Endothelial cell of umbilical vein (primary cell): Measurements from ENCODE around the gene INPP4B. TPM values are rescaled to one million over a fixed set of nuclear protein-coding genes. Genes with fewer than 3 reads are reported as not detected.

Experiments used
- BruUV-seq: library from RNA; stranded (reverse); fragments of 400-500 nt; replicated peaks from 2 replicates; lab custom pipeline; 2021; lab: Mats Ljungman, UMichigan
- CTCF ChIA-PET: fragments of 300-600, 350-600 bp; sonication (Branson Sonifier 250); formaldehyde crosslinking; loops from one replicate; lab custom pipeline; 2021; ENCODE audit warnings: antibody characterized with exemption, inconsistent platforms; lab: Charles Lee
- POLR2A ChIA-PET: fragments of 300-600, 350-600 bp; sonication (Branson Sonifier 250); formaldehyde crosslinking; loops from one replicate; lab custom pipeline; 2021; ENCODE audit warnings: antibody characterized with exemption, inconsistent platforms; lab: Charles Lee
- DNase-seq: peaks from one replicate; pipeline ENCODE4 v3.0.0-alpha.2; 2011; ENCODE audit warnings: low read depth, low spot score
- FAIRE-seq: peaks from 2 replicates; lab custom pipeline; 2011; peaks lifted over from hg19 to GRCh38; lab: Jason Lieb, UNC
- H2AFZ ChIP-seq: 2 replicates; pipeline ENCODE4 v1.6.0; 2012; ENCODE audit warnings: low read depth, low read length, control low read depth, inconsistent platforms
- H3K27ac ChIP-seq: 2 replicates; pipeline ENCODE4 v1.5.1; 2011; ENCODE audit warnings: low read depth, mild to moderate bottlenecking, control low read depth, low read length, moderate library complexity; ENCODE audit not compliant: insufficient read depth
- H3K27me3 ChIP-seq, 2 experiments: 2 replicates each; pipeline versions ENCODE4 v1.6.0 to v1.6.1; 2011; ENCODE audit warnings: low read length in 2 of 2, mixed read lengths in 1 of 2; ENCODE audit not compliant: control insufficient read depth in 2 of 2, insufficient read depth in 2 of 2
- H3K36me3 ChIP-seq, 2 experiments: 2 replicates in 1 of 2; 3 replicates in 1 of 2; pipeline ENCODE4 v1.5.1; 2011; ENCODE audit warnings: low read length in 2 of 2, mild to moderate bottlenecking in 1 of 2, moderate library complexity in 1 of 2; ENCODE audit not compliant: control insufficient read depth in 2 of 2, insufficient read depth in 2 of 2; ENCODE audit errors: extremely low read depth in 1 of 2
- H3K4me1 ChIP-seq: 3 replicates; pipeline ENCODE4 v1.5.1; 2011; ENCODE audit warnings: mild to moderate bottlenecking, low read length; ENCODE audit not compliant: control insufficient read depth, insufficient read depth; ENCODE audit errors: extremely low read depth
- H3K4me2 ChIP-seq: 2 replicates; pipeline ENCODE4 v1.6.1; 2011; ENCODE audit warnings: low read length, control low read depth, mixed read lengths; ENCODE audit not compliant: insufficient read depth
- H3K4me3 ChIP-seq, 3 experiments: fragments of 200-600 bp in 1 of 3; sonication (generic), shearing (Covaris generic) in 1 of 3; replicated peaks in 1 of 3; 2 replicates each; pipeline ENCODE4 v1.5.1; 2011 to 2016; ENCODE audit warnings: control low read depth in 3 of 3, low read length in 3 of 3, mild to moderate bottlenecking in 2 of 3, inconsistent platforms in 1 of 3, low read depth in 1 of 3, moderate library complexity in 1 of 3; ENCODE audit not compliant: insufficient read depth in 1 of 3
- H3K79me2 ChIP-seq: 2 replicates; pipeline ENCODE4 v1.6.0; 2012; ENCODE audit warnings: low read length, inconsistent platforms; ENCODE audit not compliant: control insufficient read depth, insufficient read depth
- H3K9ac ChIP-seq: replicated peaks from 2 replicates; pipeline ENCODE3; 2011; ENCODE audit warnings: low read length, control low read depth; ENCODE audit not compliant: insufficient read depth; ENCODE audit errors: extremely low read depth
- H3K9me1 ChIP-seq: replicated peaks from 3 replicates; pipeline ENCODE4 v1.6.0; 2011; ENCODE audit warnings: mild to moderate bottlenecking, low read length; ENCODE audit not compliant: control insufficient read depth, insufficient read depth; ENCODE audit errors: extremely low read depth
- H3K9me3 ChIP-seq: replicated peaks from 2 replicates; pipeline ENCODE4 v1.5.1; 2012; ENCODE audit warnings: low read length, inconsistent platforms; ENCODE audit not compliant: control insufficient read depth, insufficient read depth
- H4K20me1 ChIP-seq: replicated peaks from 2 replicates; pipeline ENCODE3; 2011; ENCODE audit warnings: mild to moderate bottlenecking, low read length; ENCODE audit not compliant: control insufficient read depth, insufficient read depth; ENCODE audit errors: extremely low read depth
- CTCF ChIP-seq, 2 donors: IDR thresholded peaks; 1 replicate in 1 of 2; 2 replicates in 1 of 2; pipeline ENCODE4 v1.5.1; 2011; ENCODE audit warnings: low read length in 2 of 2, mild to moderate bottlenecking in 2 of 2, moderate library complexity in 2 of 2, control low read depth in 1 of 2, inconsistent platforms in 1 of 2, low read depth in 1 of 2; ENCODE audit not compliant: insufficient read depth in 1 of 2; ENCODE audit errors: extremely low read depth in 1 of 2
- EZH2 ChIP-seq: IDR thresholded peaks from 2 replicates; pipeline ENCODE4 v1.6.1; 2012; ENCODE audit warnings: borderline replicate concordance, low read depth, mild to moderate bottlenecking, moderate library complexity, low read length, inconsistent platforms; ENCODE audit not compliant: severe bottlenecking
- FOS ChIP-seq: IDR thresholded peaks from 2 replicates; pipeline ENCODE4 v1.6.1; 2011; ENCODE audit warnings: mild to moderate bottlenecking, low read length, moderate library complexity, borderline replicate concordance; ENCODE audit not compliant: insufficient read depth
- GATA2 ChIP-seq: IDR thresholded peaks from 2 replicates; pipeline ENCODE4 v1.7.0; 2011; ENCODE audit warnings: low read depth, mild to moderate bottlenecking, moderate library complexity, mixed read lengths, low read length; ENCODE audit not compliant: insufficient read length, insufficient read depth
- MYC ChIP-seq: IDR thresholded peaks from one replicate; pipeline ENCODE4 v1.6.1; 2011; ENCODE audit warnings: mild to moderate bottlenecking, low read depth, low read length
- POLR2A ChIP-seq: IDR thresholded peaks from 2 replicates; pipeline ENCODE4 v1.6.1; 2012; ENCODE audit warnings: low read depth, mild to moderate bottlenecking, control low read depth, low read length
- POLR2AphosphoS5 ChIP-seq: IDR thresholded peaks from 2 replicates; pipeline ENCODE4 v1.6.1; 2012; ENCODE audit warnings: low read depth, mild to moderate bottlenecking, control low read depth, low read length, moderate library complexity; ENCODE audit not compliant: insufficient read depth
- dilution Hi-C: fragments of 300-500 bp; cut with MboI; formaldehyde crosslinking; loops from one replicate; pipeline ENCODE4 v1.15.0; 2019; ENCODE audit warnings: low sequenced_read_pairs; ENCODE audit not compliant: extremely low pct_ligation_motif_present
- intact Hi-C: fragments of 100-400 bp; cut with micrococcal nuclease; formaldehyde crosslinking; loops from one replicate; pipeline ENCODE4 v1.10.0; 2022
- polyA plus RNA-seq, 4 experiments: library from polyadenylated mRNA; depleted of rRNA in 3 of 4; stranded (reverse) in 3 of 4; unstranded in 1 of 4; fragments of >200 nt; gene quantifications; 2 replicates each; pipeline versions ENCODE4 v1.2.1 to v1.2.3, GENCODE V29; 2011 to 2012; ENCODE audit warnings: missing spikeins in 1 of 4
- total RNA-seq: library from RNA; stranded (reverse); gene quantifications from 2 replicates; pipeline ENCODE4 v1.2.3, GENCODE V29; 2021

Gene INPP4B
- total and polyA plus RNA-seq, 2 donors (not counting 3 experiments of a cell fraction or from before 2014, with no cell fraction given) = 0.41 to 3.1 TPM

DNA sequence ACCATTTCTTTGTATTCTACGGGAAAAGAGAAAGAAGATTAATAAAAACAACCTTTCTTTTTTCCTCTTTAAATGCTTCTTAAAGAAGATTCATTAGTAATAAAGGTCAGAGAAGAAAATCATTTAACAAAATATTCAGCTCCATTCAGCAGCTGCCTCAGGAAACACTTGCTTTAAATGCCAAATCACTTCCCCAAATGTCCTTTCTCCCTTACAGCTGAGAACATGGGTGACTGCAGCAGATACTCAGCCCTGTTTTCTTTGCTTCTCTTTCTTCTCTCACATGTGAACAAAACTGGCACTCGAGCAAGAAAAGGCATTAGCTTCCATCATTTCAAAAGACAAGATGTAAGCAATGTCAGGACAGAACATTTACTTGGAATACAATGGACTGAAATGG is 120.2 kb downstream of the INPP4B start:
- ChIA-PET CTCF (interaction anchor here (1.2 kb wide), 1 partner anchor 10 kb away, joined by 3 read pairs; no protein-coding TSS in a partner anchor), POLR2A (no interaction called here)
- Histone ChIP-seq H3K4me3 (no peak overlapping the region), H4K20me1 (no peaks in the 10 kb centered on the region), H3K27ac (no peak overlapping the region), H3K27me3 (peaks cover 4 to 6% of the 10 kb centered on the region in 2 experiments), H3K79me2 (no peaks in the 10 kb centered on the region), H3K4me2 (no peak overlapping the region), H3K36me3 (no peaks in the 10 kb centered on the region), H3K9ac (no peak overlapping the region), H3K4me1 (no peaks in the 10 kb centered on the region), H3K9me3 (no peaks in the 10 kb centered on the region), H2AFZ (no peak overlapping the region), H3K9me1 (no peaks in the 10 kb centered on the region)
- TF ChIP-seq CTCF (IDR thresholded peaks at IDR 0.05; ENCODE audit: extremely low read depth in 1 of 2, insufficient read depth in 1 of 2, low read depth in 1 of 2, low read length in 2 of 2) = no peak
- no peak for TF ChIP-seq EZH2
- TF ChIP-seq MYC = no peak
- no peak for TF ChIP-seq FOS
- TF ChIP-seq GATA2 = no peak
- TF ChIP-seq POLR2A = no peak
- TF ChIP-seq POLR2AphosphoS5 = no peak
- dilution Hi-C loops = no loop called here
- FAIRE-seq (no peak), DNase-seq (no peak)
- BruUV-seq = no TSS peak
- intact Hi-C loops = loop anchor here (10.0 kb wide), 2 partner anchors 1381 to 1421 kb away; no protein-coding TSS in a partner anchor
